ENCODE measurements around the gene SCTR.

GRCh38 chr2:119425620-119426395 lies 98.5 kb downstream of the SCTR start:
- TF ChIP-seq POLR2A (IDR thresholded peaks at IDR 0.05) (no peak), CTCF (IDR thresholded peaks at IDR 0.05) (no peak)

Data from adrenal gland (tissue), 5 donors.